SJCRH30 (cell line): ENCODE data around the gene DSCAML1. TPM values are rescaled to one million over a fixed set of nuclear protein-coding genes. Genes with fewer than 3 reads are reported as not detected.

Experiments used
- DNase-seq, 2 experiments: peaks; one replicate each; pipeline ENCODE4 v3.0.0-alpha.2; 2015 to 2020
- H3K27ac ChIP-seq: fragments of 250-450 bp; sonication (Bioruptor Pico); 2 replicates; pipeline ENCODE4 v1.5.1; 2020; ENCODE audit warnings: mild to moderate bottlenecking, moderate library complexity
- H3K27me3 ChIP-seq: fragments of 250-450 bp; sonication (Bioruptor Pico); 2 replicates; pipeline ENCODE4 v1.5.1; 2020; ENCODE audit warnings: mild to moderate bottlenecking, moderate library complexity
- H3K36me3 ChIP-seq: fragments of 250-450 bp; sonication (Bioruptor Pico); 2 replicates; pipeline ENCODE4 v1.5.1; 2020; ENCODE audit warnings: mild to moderate bottlenecking, moderate library complexity
- H3K4me1 ChIP-seq: fragments of 250-450 bp; sonication (Bioruptor Pico); 2 replicates; pipeline ENCODE4 v1.5.1; 2020; ENCODE audit warnings: mild to moderate bottlenecking, moderate library complexity
- H3K4me3 ChIP-seq: fragments of 250-450 bp; sonication (Bioruptor Pico); 2 replicates; pipeline ENCODE4 v1.5.1; 2020; ENCODE audit warnings: mild to moderate bottlenecking, moderate library complexity
- H3K9me3 ChIP-seq: fragments of 250-450 bp; sonication (Bioruptor Pico); replicated peaks from 2 replicates; pipeline ENCODE4 v1.5.1; 2020; ENCODE audit warnings: mild to moderate bottlenecking, moderate library complexity
- total RNA-seq: library from RNA; depleted of rRNA; stranded (reverse); fragments of >200 nt; shearing (Covaris generic); gene quantifications from 2 replicates; pipeline ENCODE4 v1.2.3, GENCODE V29; 2014

DSCAML1 gene
- total RNA-seq, 1 experiment from 2014 or later, result not detected

GRCh38 chr11:117642396-117642795, 154.6 kb downstream of the DSCAML1 start:
- no peak for DNase-seq
- no peaks in the 10 kb centered on the region for H3K36me3 ChIP-seq

GRCh38 chr11:117641008-117641915, 155.8 kb downstream of the DSCAML1 start:
- no peak for DNase-seq
- H3K27me3 ChIP-seq, result no peaks in the 10 kb centered on the region
- no peaks in the 10 kb centered on the region for H3K4me1 ChIP-seq
- no peak overlapping the region for H3K4me3 ChIP-seq
- no peaks in the 10 kb centered on the region for H3K36me3 ChIP-seq
- no peaks in the 10 kb centered on the region for H3K9me3 ChIP-seq
- H3K27ac ChIP-seq, result no peak overlapping the region

More at GRCh38 chr11:117642396-117642795, 154.6 kb downstream of the DSCAML1 start:
- Histone ChIP-seq H3K4me1 (no peaks in the 10 kb centered on the region), H3K27ac (no peak overlapping the region), H3K4me3 (no peak overlapping the region), H3K9me3 (no peaks in the 10 kb centered on the region), H3K27me3 (no peaks in the 10 kb centered on the region)

- Histone ChIP-seq H3K4me1 (no peaks in the 10 kb centered on the region), H3K9me3 (no peaks in the 10 kb centered on the region), H3K36me3 (no peaks in the 10 kb centered on the region), H3K27ac (no peak overlapping the region), H3K27me3 (no peaks in the 10 kb centered on the region), H3K4me3 (no peak overlapping the region)
- no peak for DNase-seq
Observed at GRCh38 chr11:117640041-117640440, 157.0 kb downstream of the DSCAML1 start.

- H3K4me3 ChIP-seq, result no peak overlapping the region
- no peaks in the 10 kb centered on the region for H3K27me3 ChIP-seq
- H3K27ac ChIP-seq, result no peak overlapping the region
- H3K9me3 ChIP-seq, result no peaks in the 10 kb centered on the region
- H3K4me1 ChIP-seq, result no peaks in the 10 kb centered on the region
- no peaks in the 10 kb centered on the region for H3K36me3 ChIP-seq
- no peak for DNase-seq
Observed at GRCh38 chr11:117639601-117640000, 157.4 kb downstream of the DSCAML1 start.

- no peak overlapping the region for H3K4me3 ChIP-seq
Observed at GRCh38 chr11:117638911-117639543, 158.0 kb downstream of the DSCAML1 start.

GRCh38 chr11:117634756-117635603, 162.0 kb downstream of the DSCAML1 start:
- no peaks in the 10 kb centered on the region for H3K9me3 ChIP-seq
- H3K27me3 ChIP-seq, result no peaks in the 10 kb centered on the region
- no peak overlapping the region for H3K27ac ChIP-seq
- H3K4me1 ChIP-seq, result no peaks in the 10 kb centered on the region
- no peak overlapping the region for H3K4me3 ChIP-seq
- DNase-seq, result no peak
- H3K36me3 ChIP-seq, result no peaks in the 10 kb centered on the region

More at GRCh38 chr11:117638911-117639543, 158.0 kb downstream of the DSCAML1 start:
- no peaks in the 10 kb centered on the region for H3K9me3 ChIP-seq
- no peaks in the 10 kb centered on the region for H3K36me3 ChIP-seq
- H3K27me3 ChIP-seq, result no peaks in the 10 kb centered on the region
- H3K4me1 ChIP-seq, result no peaks in the 10 kb centered on the region
- no peak overlapping the region for H3K27ac ChIP-seq
- DNase-seq, result no peak

GRCh38 chr11:117633976-117634755, 162.8 kb downstream of the DSCAML1 start:
- H3K36me3 ChIP-seq, result no peaks in the 10 kb centered on the region
- no peaks in the 10 kb centered on the region for H3K4me1 ChIP-seq
- no peaks in the 10 kb centered on the region for H3K9me3 ChIP-seq
- no peak overlapping the region for H3K4me3 ChIP-seq
- DNase-seq, result no peak
- H3K27ac ChIP-seq, result no peak overlapping the region
- H3K27me3 ChIP-seq, result no peaks in the 10 kb centered on the region

GRCh38 chr11:117633186-117633754, 163.7 kb downstream of the DSCAML1 start:
- H3K27me3 ChIP-seq, result no peaks in the 10 kb centered on the region
- H3K4me1 ChIP-seq, result no peaks in the 10 kb centered on the region
- no peaks in the 10 kb centered on the region for H3K9me3 ChIP-seq
- H3K36me3 ChIP-seq, result no peaks in the 10 kb centered on the region
- no peak for DNase-seq
- no peak overlapping the region for H3K27ac ChIP-seq
- H3K4me3 ChIP-seq, result no peak overlapping the region

- Histone ChIP-seq H3K27me3 (no peaks in the 10 kb centered on the region), H3K27ac (no peak overlapping the region)
Observed at GRCh38 chr11:117632306-117632705, 164.7 kb downstream of the DSCAML1 start.

GRCh38 chr11:117631336-117632140, 165.5 kb downstream of the DSCAML1 start:
- no peaks in the 10 kb centered on the region for H3K4me1 ChIP-seq
- no peak overlapping the region for H3K27ac ChIP-seq
- H3K4me3 ChIP-seq, result no peak overlapping the region
- no peak for DNase-seq
- no peaks in the 10 kb centered on the region for H3K9me3 ChIP-seq
- no peaks in the 10 kb centered on the region for H3K36me3 ChIP-seq
- H3K27me3 ChIP-seq, result no peaks in the 10 kb centered on the region

More at GRCh38 chr11:117632306-117632705, 164.7 kb downstream of the DSCAML1 start:
- H3K4me3 ChIP-seq, result no peak overlapping the region
- DNase-seq, result no peak
- H3K36me3 ChIP-seq, result no peaks in the 10 kb centered on the region
- H3K9me3 ChIP-seq, result no peaks in the 10 kb centered on the region
- no peaks in the 10 kb centered on the region for H3K4me1 ChIP-seq

- H3K9me3 ChIP-seq, result no peaks in the 10 kb centered on the region
- no peaks in the 10 kb centered on the region for H3K27me3 ChIP-seq
- no peak overlapping the region for H3K27ac ChIP-seq
- no peaks in the 10 kb centered on the region for H3K4me1 ChIP-seq
- no peak for DNase-seq
- H3K36me3 ChIP-seq, result no peaks in the 10 kb centered on the region
- H3K4me3 ChIP-seq, result no peak overlapping the region
Observed at GRCh38 chr11:117629891-117630538, 167.0 kb downstream of the DSCAML1 start.

GRCh38 chr11:117629146-117629545, 167.9 kb downstream of the DSCAML1 start:
- DNase-seq, result no peak
- no peaks in the 10 kb centered on the region for H3K4me1 ChIP-seq
- no peak overlapping the region for H3K27ac ChIP-seq
- no peaks in the 10 kb centered on the region for H3K27me3 ChIP-seq
- no peaks in the 10 kb centered on the region for H3K9me3 ChIP-seq
- H3K4me3 ChIP-seq, result no peak overlapping the region
- no peaks in the 10 kb centered on the region for H3K36me3 ChIP-seq

GRCh38 chr11:117627259-117627658, 169.8 kb downstream of the DSCAML1 start:
- Histone ChIP-seq H3K9me3 (no peaks in the 10 kb centered on the region), H3K4me1 (no peaks in the 10 kb centered on the region), H3K27ac (no peak overlapping the region), H3K36me3 (no peaks in the 10 kb centered on the region), H3K4me3 (no peak overlapping the region), H3K27me3 (no peaks in the 10 kb centered on the region)
- DNase-seq, result no peak
